ENCODE data around the gene HDAC4. TPM values are rescaled to one million over a fixed set of nuclear protein-coding genes. Genes with fewer than 3 reads are reported as not detected.

HDAC4 gene
- total RNA-seq, 1 experiment from 2014 or later: 44.4 TPM

DNA sequence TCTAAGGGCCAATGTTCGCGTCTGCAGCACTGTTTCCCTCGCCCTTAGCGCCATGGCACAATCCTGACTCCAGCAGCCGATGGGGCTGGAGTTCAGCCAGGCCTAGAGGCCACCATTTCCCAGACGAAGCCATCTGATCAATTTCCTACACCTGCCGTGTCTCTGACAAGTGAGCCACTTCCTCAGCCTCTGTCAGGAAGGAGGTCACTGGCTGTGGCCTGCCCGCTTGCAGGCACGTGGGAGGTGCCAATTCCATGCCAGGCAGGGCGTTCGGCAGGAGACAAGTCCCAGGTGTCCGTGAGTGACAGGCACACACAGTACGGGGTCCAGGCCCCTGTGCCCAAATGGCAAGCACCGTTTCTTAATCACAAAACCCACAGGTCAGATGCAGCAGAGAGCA is 318.4 kb downstream of the HDAC4 start:
- no peak for TF ChIP-seq ZNF219 (CRISPR knock-in tag; IDR thresholded peaks at IDR 0.05; ENCODE audit: borderline replicate concordance)
- no peak for TF ChIP-seq JAZF1 (CRISPR knock-in tag; IDR thresholded peaks at IDR 0.05)
- TF ChIP-seq, protein P1, sequence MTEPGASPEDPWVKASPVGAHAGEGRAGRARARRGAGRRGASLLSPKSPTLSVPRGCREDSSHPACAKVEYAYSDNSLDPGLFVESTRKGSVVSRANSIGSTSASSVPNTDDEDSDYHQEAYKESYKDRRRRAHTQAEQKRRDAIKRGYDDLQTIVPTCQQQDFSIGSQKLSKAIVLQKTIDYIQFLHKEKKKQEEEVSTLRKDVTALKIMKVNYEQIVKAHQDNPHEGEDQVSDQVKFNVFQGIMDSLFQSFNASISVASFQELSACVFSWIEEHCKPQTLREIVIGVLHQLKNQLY (CRISPR knock-in tag; IDR thresholded peaks at IDR 0.05): no peak
- no peak for TF ChIP-seq GRHL2 (CRISPR knock-in tag; IDR thresholded peaks at IDR 0.05; ENCODE audit: insufficient replicate concordance, severe bottlenecking)
- TF ChIP-seq ZNF396 (CRISPR knock-in tag; IDR thresholded peaks at IDR 0.05; ENCODE audit: borderline replicate concordance): no peak
- no peaks in the 10 kb centered on the region for H3K27me3 Mint-ChIP-seq (ENCODE audit: low read depth)
- H3K4me3 Mint-ChIP-seq: no peak overlapping the region
- no peaks in the 10 kb centered on the region for H3K4me1 Mint-ChIP-seq
- ChIA-PET POLR2A (no interaction called here), CTCF (no interaction called here)
- no peak for DNase-seq (ENCODE audit: low spot score)
- no peak overlapping the region for H3K27ac Mint-ChIP-seq
- no peak for ATAC-seq
- H3K9me3 Mint-ChIP-seq: no peaks in the 10 kb centered on the region
- H3K36me3 Mint-ChIP-seq: peaks cover 25% of the 10 kb centered on the region

DNA sequence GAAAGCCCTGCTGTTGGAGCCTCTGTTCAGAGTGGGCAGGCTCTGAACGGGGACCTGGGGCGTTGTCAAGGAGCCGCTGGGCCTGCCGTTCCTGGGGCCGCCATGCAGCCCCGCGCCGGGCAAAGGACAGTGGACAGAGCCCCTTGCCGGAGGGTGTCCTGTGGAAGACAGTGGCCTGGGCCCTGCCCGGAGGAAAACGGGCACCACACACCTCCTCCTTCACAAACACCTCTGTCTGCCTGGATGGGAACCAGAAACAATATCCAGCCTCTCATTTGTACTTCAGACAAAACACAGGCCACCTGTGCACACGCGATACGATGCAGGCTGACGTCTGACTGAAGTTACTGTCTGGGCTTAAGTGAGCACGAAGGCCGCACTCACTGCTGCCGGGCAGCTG is 319.2 kb downstream of the HDAC4 start:
- Mint-ChIP-seq H3K4me3 (no peak overlapping the region), H3K9me3 (no peaks in the 10 kb centered on the region), H3K27ac (no peak overlapping the region), H3K36me3 (peaks cover 28% of the 10 kb centered on the region), H3K27me3 (ENCODE audit: low read depth) (no peaks in the 10 kb centered on the region), H3K4me1 (no peaks in the 10 kb centered on the region)
- ChIA-PET POLR2A (no interaction called here), CTCF (no interaction called here)
- ATAC-seq: no peak
- no peak for DNase-seq (ENCODE audit: low spot score)
- TF ChIP-seq, protein P2, sequence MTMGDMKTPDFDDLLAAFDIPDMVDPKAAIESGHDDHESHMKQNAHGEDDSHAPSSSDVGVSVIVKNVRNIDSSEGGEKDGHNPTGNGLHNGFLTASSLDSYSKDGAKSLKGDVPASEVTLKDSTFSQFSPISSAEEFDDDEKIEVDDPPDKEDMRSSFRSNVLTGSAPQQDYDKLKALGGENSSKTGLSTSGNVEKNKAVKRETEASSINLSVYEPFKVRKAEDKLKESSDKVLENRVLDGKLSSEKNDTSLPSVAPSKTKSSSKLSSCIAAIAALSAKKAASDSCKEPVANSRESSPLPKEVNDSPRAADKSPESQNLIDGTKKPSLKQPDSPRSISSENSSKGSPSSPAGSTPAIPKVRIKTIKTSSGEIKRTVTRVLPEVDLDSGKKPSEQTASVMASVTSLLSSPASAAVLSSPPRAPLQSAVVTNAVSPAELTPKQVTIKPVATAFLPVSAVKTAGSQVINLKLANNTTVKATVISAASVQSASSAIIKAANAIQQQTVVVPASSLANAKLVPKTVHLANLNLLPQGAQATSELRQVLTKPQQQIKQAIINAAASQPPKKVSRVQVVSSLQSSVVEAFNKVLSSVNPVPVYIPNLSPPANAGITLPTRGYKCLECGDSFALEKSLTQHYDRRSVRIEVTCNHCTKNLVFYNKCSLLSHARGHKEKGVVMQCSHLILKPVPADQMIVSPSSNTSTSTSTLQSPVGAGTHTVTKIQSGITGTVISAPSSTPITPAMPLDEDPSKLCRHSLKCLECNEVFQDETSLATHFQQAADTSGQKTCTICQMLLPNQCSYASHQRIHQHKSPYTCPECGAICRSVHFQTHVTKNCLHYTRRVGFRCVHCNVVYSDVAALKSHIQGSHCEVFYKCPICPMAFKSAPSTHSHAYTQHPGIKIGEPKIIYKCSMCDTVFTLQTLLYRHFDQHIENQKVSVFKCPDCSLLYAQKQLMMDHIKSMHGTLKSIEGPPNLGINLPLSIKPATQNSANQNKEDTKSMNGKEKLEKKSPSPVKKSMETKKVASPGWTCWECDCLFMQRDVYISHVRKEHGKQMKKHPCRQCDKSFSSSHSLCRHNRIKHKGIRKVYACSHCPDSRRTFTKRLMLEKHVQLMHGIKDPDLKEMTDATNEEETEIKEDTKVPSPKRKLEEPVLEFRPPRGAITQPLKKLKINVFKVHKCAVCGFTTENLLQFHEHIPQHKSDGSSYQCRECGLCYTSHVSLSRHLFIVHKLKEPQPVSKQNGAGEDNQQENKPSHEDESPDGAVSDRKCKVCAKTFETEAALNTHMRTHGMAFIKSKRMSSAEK (CRISPR knock-in tag; IDR thresholded peaks at IDR 0.05; ENCODE audit: borderline replicate concordance): no peak
- TF ChIP-seq PRRX2 (CRISPR knock-in tag; IDR thresholded peaks at IDR 0.05) (no peak), ZNF138 (CRISPR knock-in tag; conservative IDR thresholded peaks at IDR 0.05) (no peak), ATF1 (CRISPR knock-in tag; IDR thresholded peaks at IDR 0.05) (no peak), ZNF396 (CRISPR knock-in tag; IDR thresholded peaks at IDR 0.05; ENCODE audit: borderline replicate concordance) (no peak), GABPB1 (CRISPR knock-in tag; IDR thresholded peaks at IDR 0.05) (no peak), ETV6 (CRISPR knock-in tag; IDR thresholded peaks at IDR 0.05) (no peak), NR2C2 (CRISPR knock-in tag; IDR thresholded peaks at IDR 0.05) (no peak), JAZF1 (CRISPR knock-in tag; IDR thresholded peaks at IDR 0.05) (no peak), ZNF219 (CRISPR knock-in tag; IDR thresholded peaks at IDR 0.05; ENCODE audit: borderline replicate concordance) (no peak), SMAD3 (CRISPR knock-in tag; IDR thresholded peaks at IDR 0.05; ENCODE audit: borderline replicate concordance) (no peak), NFATC4 (CRISPR knock-in tag; IDR thresholded peaks at IDR 0.05) (no peak)
- TF ChIP-seq, protein P3, sequence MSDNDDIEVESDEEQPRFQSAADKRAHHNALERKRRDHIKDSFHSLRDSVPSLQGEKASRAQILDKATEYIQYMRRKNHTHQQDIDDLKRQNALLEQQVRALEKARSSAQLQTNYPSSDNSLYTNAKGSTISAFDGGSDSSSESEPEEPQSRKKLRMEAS (CRISPR knock-in tag; IDR thresholded peaks at IDR 0.05): no peak
- TF ChIP-seq, protein P4, sequence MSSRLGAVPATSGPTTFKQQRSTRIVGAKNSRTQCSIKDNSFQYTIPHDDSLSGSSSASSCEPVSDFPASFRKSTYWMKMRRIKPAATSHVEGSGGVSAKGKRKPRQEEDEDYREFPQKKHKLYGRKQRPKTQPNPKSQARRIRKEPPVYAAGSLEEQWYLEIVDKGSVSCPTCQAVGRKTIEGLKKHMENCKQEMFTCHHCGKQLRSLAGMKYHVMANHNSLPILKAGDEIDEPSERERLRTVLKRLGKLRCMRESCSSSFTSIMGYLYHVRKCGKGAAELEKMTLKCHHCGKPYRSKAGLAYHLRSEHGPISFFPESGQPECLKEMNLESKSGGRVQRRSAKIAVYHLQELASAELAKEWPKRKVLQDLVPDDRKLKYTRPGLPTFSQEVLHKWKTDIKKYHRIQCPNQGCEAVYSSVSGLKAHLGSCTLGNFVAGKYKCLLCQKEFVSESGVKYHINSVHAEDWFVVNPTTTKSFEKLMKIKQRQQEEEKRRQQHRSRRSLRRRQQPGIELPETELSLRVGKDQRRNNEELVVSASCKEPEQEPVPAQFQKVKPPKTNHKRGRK (CRISPR knock-in tag; IDR thresholded peaks at IDR 0.05; ENCODE audit: borderline replicate concordance): no peak
- TF ChIP-seq, protein P5, sequence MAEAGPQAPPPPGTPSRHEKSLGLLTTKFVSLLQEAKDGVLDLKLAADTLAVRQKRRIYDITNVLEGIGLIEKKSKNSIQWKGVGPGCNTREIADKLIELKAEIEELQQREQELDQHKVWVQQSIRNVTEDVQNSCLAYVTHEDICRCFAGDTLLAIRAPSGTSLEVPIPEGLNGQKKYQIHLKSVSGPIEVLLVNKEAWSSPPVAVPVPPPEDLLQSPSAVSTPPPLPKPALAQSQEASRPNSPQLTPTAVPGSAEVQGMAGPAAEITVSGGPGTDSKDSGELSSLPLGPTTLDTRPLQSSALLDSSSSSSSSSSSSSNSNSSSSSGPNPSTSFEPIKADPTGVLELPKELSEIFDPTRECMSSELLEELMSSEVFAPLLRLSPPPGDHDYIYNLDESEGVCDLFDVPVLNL (CRISPR knock-in tag; IDR thresholded peaks at IDR 0.05; ENCODE audit: borderline replicate concordance, low read depth): no peak
- TF ChIP-seq, protein P6, sequence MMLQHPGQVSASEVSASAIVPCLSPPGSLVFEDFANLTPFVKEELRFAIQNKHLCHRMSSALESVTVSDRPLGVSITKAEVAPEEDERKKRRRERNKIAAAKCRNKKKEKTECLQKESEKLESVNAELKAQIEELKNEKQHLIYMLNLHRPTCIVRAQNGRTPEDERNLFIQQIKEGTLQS (CRISPR knock-in tag; conservative IDR thresholded peaks at IDR 0.05): no peak

Data from WTC11 (cell line).